Cardiac atrium fibroblast (primary cell): Measurements from ENCODE around the gene REG3G. TPM values are rescaled to one million over a fixed set of nuclear protein-coding genes. Genes with fewer than 3 reads are reported as not detected.

Experiments used
- total RNA-seq: library from RNA; depleted of rRNA; stranded (reverse); fragments of >200 nt; gene quantifications from 2 replicates; pipeline ENCODE4 v1.2.3, GENCODE V29; 2015

REG3G gene
- total RNA-seq: not detected in 2 replicates

DNA sequence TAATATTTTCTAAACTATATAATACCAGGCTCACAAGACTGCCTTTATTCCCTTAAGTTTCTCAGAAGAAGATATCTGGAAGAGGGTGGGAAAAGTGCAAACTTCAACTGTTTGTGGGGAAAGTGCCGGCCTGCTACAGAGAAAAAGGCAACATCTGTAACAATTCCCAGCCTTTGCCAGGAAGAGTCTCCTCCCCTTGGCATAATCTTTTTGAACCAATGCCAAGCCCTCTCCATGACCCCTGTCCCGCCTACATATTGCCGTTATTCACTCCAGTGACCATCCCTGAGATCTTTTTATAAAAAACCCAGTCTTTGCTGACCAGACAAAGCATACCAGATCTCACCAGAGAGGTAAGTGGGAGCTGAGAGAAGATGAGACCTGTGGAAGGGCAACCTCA is at the start of gene REG3G:
Gene REG3G (plus strand): TSS at position 282 of the 400 bp plus-strand sequence. CDS start 392 bp downstream, outside the sequence.

Other genes with a start within 250 kb of the REG3G start
- gene REG1B, start 62.3 kb downstream of the REG3G start, total RNA-seq: not detected in 2 replicates
- gene REG1A, start 94.8 kb downstream of the REG3G start, total RNA-seq: not detected in 2 replicates
- not detected in 2 replicates for gene REG3A, start 134.1 kb downstream of the REG3G start, total RNA-seq